ENCODE results near the gene NEUROD2.
A peak's percentile ranks its signal among the peaks of the same experiment; 100 is the strongest.

The NEUROD2 gene

GRCh38 chr17:39618246-39618913 lies 10.7 kb upstream of the NEUROD2 start:
- peak; percentile 52 for DNase-seq

- peak; percentile 80 for DNase-seq
Observed at GRCh38 chr17:39617446-39618245, 9.9 kb upstream of the NEUROD2 start.

GRCh38 chr17:39617100-39617445 lies 9.4 kb upstream of the NEUROD2 start:
- DNase-seq, result no peak

GRCh38 chr17:39615434-39615833 lies 7.7 kb upstream of the NEUROD2 start:
- no peak for DNase-seq

GRCh38 chr17:39614545-39615157 lies 6.9 kb upstream of the NEUROD2 start:
- DNase-seq, result no peak

GRCh38 chr17:39612935-39613464 lies 5.3 kb upstream of the NEUROD2 start:
- no peak for DNase-seq

GRCh38 chr17:39612291-39612894 lies 4.7 kb upstream of the NEUROD2 start:
- DNase-seq, result no peak

- no peak for DNase-seq
Observed at GRCh38 chr17:39611401-39612112, 3.8 kb upstream of the NEUROD2 start.

- DNase-seq, result no peak
Observed at GRCh38 chr17:39609416-39610025, 1.8 kb upstream of the NEUROD2 start.

- no peak for DNase-seq
Observed at GRCh38 chr17:39608142-39608981, 642 bp upstream of the NEUROD2 start.

GRCh38 chr17:39607057-39607850 lies 466 bp downstream of the NEUROD2 start:
- DNase-seq, result no peak

- DNase-seq, result no peak
Observed at GRCh38 chr17:39606434-39607056, 1.2 kb downstream of the NEUROD2 start.

- DNase-seq, result no peak
Observed at GRCh38 chr17:39605492-39606433, 2.0 kb downstream of the NEUROD2 start.

GRCh38 chr17:39604911-39605491 lies 2.7 kb downstream of the NEUROD2 start:
- no peak for DNase-seq

- DNase-seq, result no peak
Observed at GRCh38 chr17:39603304-39604016, 4.3 kb downstream of the NEUROD2 start.

GRCh38 chr17:39602533-39603303 lies 5.0 kb downstream of the NEUROD2 start:
- DNase-seq, result no peak

Measured in RPMI8226 (cell line).